HepG2 (cell line): Measurements from ENCODE around the gene AJUBA. TPM values are rescaled to one million over a fixed set of nuclear protein-coding genes. Genes with fewer than 3 reads are reported as not detected.
A peak's percentile ranks its signal among the peaks of the same experiment; 100 is the strongest.

Experiments
- ARNT ChIP-seq: fragments of 450-650 bp; IDR thresholded peaks from 2 replicates; pipeline ENCODE4 v1.6.1; 2017
- BHLHE40 ChIP-seq: IDR thresholded peaks from 2 replicates; pipeline ENCODE4 v1.6.1; 2011; ENCODE audit warnings: low read length, improper control_type of control experiment
- KDM4B ChIP-seq: sonication (generic); formaldehyde crosslinking; IDR thresholded peaks from 2 replicates; pipeline ENCODE4 v1.4.0; 2020; ENCODE audit warnings: missing genetic modification reagents
- RBM22 ChIP-seq: fragments of 200-400 bp; formaldehyde crosslinking; optimal IDR thresholded peaks from 2 replicates; pipeline ENCODE3; 2017; ENCODE audit warnings: mild to moderate bottlenecking, low read length, moderate library complexity
- SKI ChIP-seq: fragments of 450-650 bp; IDR thresholded peaks from one replicate; pipeline ENCODE4 v1.6.1; 2018; ENCODE audit warnings: mild to moderate bottlenecking; ENCODE audit not compliant: partially characterized antibody
- STAG1 ChIP-seq: sonication (generic); formaldehyde crosslinking; IDR thresholded peaks from 2 replicates; pipeline ENCODE4 v1.4.0; 2020; ENCODE audit warnings: missing genetic modification reagents
- TCF12 ChIP-seq, 2 experiments: fragments of 450-650 bp in 1 of 2; sonication (generic) in 1 of 2; formaldehyde crosslinking in 1 of 2; IDR thresholded peaks; 2 replicates each; pipeline versions ENCODE4 v1.6.1 to v1.8.0; 2017 to 2022; ENCODE audit warnings: antibody characterized with exemption in 1 of 2, mild to moderate bottlenecking in 1 of 2, missing genetic modification reagents in 1 of 2, moderate library complexity in 1 of 2
- ZBTB42 ChIP-seq: sonication (generic); formaldehyde crosslinking; IDR thresholded peaks from 2 replicates; pipeline ENCODE4 v1.5.0; 2020; ENCODE audit warnings: mild to moderate bottlenecking, missing genetic modification reagents
- ZFP1 ChIP-seq: IDR thresholded peaks from 2 replicates; pipeline ENCODE4 v1.6.1; 2016
- ZGPAT ChIP-seq: IDR thresholded peaks from 2 replicates; pipeline ENCODE4 v1.6.1; 2016; ENCODE audit warnings: mild to moderate bottlenecking
- ZMYM4 ChIP-seq: sonication (generic); formaldehyde crosslinking; IDR thresholded peaks from 2 replicates; pipeline ENCODE4 v1.8.1; 2023; ENCODE audit warnings: mild to moderate bottlenecking, missing genetic modification reagents
- ZNF3 ChIP-seq: IDR thresholded peaks from 2 replicates; pipeline ENCODE4 v1.7.0; 2017; ENCODE audit warnings: inconsistent platforms
- ZNF670 ChIP-seq: sonication (generic); formaldehyde crosslinking; IDR thresholded peaks from 2 replicates; pipeline ENCODE4 v1.8.0; 2022; ENCODE audit warnings: mild to moderate bottlenecking, missing genetic modification reagents, borderline replicate concordance
- ZNF737 ChIP-seq: sonication (generic); formaldehyde crosslinking; IDR thresholded peaks from 2 replicates; pipeline ENCODE4 v1.5.0; 2020; ENCODE audit warnings: missing genetic modification reagents, mild to moderate bottlenecking, borderline replicate concordance
- ZNF776 ChIP-seq: sonication (generic); formaldehyde crosslinking; IDR thresholded peaks from 2 replicates; pipeline ENCODE4 v1.4.0; 2020; ENCODE audit warnings: mild to moderate bottlenecking, missing genetic modification reagents
- polyA plus RNA-seq, 8 experiments: library from polyadenylated mRNA; depleted of rRNA in 3 of 8; stranded (reverse) in 7 of 8; unstranded in 1 of 8; fragments of >200 nt; fragmentation: Illumina TruSeq in 4 of 8; extraction: Trizol in 4 of 8; gene quantifications; 2 replicates each; pipeline versions ENCODE4 v1.2.1 to v1.2.3, GENCODE V29; 2011 to 2016; ENCODE audit warnings: low read depth in 4 of 8, missing spikeins in 1 of 8, mixed read lengths in 1 of 8; ENCODE audit not compliant: insufficient read depth in 1 of 8
- total RNA-seq, 5 experiments: library from RNA; depleted of rRNA; stranded (reverse); fragments of >200 nt; fragmentation: Illumina TruSeq; extraction: Trizol; gene quantifications; 2 replicates each; pipeline ENCODE4 v1.2.3, GENCODE V29; 2016; ENCODE audit warnings: low read depth in 1 of 5
- TF ChIP-seq, protein P1 (sequence below): sonication (generic); formaldehyde crosslinking; IDR thresholded peaks from 2 replicates; pipeline ENCODE4 v1.4.0; 2020; ENCODE audit warnings: missing genetic modification reagents
- TF ChIP-seq, protein P2 (sequence below): sonication (generic); formaldehyde crosslinking; IDR thresholded peaks from 2 replicates; pipeline ENCODE4 v1.5.0; 2020; ENCODE audit warnings: mild to moderate bottlenecking, missing genetic modification reagents
- TF ChIP-seq, protein P3 (sequence below): sonication (generic); formaldehyde crosslinking; IDR thresholded peaks from 2 replicates; pipeline ENCODE4 v1.8.0; 2022; ENCODE audit warnings: missing genetic modification reagents, low read depth, mild to moderate bottlenecking, borderline replicate concordance
- TF ChIP-seq, protein P4 (sequence below): sonication (generic); formaldehyde crosslinking; IDR thresholded peaks from 2 replicates; pipeline ENCODE4 v1.4.0; 2020; ENCODE audit warnings: missing genetic modification reagents
- TF ChIP-seq, protein P5 (sequence below): conservative IDR thresholded peaks from 2 replicates; pipeline ENCODE4 v1.6.1; 2018; ENCODE audit warnings: missing genetic modification reagents
- TF ChIP-seq, protein P6 (sequence below): sonication (generic); formaldehyde crosslinking; IDR thresholded peaks from 2 replicates; pipeline ENCODE4 v1.5.0; 2020; ENCODE audit warnings: mild to moderate bottlenecking, missing genetic modification reagents

Gene AJUBA
- total and polyA plus RNA-seq, 2 of the 13 experiments (the other 11 are each of a cell fraction or from before 2014, with no cell fraction given): 157 to 241 TPM

DNA sequence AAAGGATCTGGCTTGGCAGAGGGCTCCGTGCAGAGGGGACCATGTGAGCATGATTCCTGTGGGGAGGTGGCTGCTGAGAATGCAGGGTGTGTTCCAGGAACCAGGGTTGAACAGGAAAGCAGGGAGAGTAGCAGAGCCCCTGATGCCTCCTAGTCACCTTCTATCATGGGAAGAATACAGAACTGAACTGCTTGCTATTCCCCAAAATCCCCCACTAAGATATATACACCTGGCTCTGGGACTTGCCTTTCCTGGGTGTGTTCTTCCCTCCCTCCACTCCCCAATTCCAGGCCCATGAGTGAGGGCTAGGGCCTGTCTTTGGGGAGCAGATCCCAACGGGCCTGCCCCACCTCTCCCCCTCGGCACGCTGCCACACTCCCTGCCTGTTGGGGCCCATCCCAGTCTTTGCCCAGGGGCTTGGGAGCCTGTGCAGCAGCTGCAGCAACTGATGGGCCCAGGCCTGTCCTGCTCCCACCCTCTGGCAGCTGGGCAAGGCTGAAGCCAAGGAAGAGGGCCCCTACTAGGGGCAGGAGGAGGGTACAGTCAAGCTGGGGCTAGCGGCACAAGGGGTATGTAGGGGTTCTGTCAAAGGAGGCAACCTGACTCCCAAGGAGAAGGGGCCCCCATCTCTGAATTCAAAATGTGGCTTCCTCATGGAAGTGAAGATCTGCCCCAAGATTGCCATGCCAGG lies 3.2 kb downstream of the AJUBA start (continued):
- TF ChIP-seq ZNF737 (CRISPR knock-in tag): no peak
- TF ChIP-seq, protein P1, sequence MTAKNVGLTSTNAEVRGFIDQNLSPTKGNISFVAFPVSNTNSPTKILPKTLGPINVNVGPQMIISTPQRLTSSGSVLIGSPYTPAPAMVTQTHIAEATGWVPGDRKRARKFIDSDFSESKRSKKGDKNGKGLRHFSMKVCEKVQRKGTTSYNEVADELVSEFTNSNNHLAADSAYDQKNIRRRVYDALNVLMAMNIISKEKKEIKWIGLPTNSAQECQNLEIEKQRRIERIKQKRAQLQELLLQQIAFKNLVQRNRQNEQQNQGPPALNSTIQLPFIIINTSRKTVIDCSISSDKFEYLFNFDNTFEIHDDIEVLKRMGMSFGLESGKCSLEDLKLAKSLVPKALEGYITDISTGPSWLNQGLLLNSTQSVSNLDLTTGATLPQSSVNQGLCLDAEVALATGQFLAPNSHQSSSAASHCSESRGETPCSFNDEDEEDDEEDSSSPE (CRISPR knock-in tag): 0 out of 2 replicates have a peak, but pooled peaks have one; percentile 31
- no peak; the same call in 1 of the 2 replicates for TF ChIP-seq BHLHE40
- no peak for TF ChIP-seq ZNF670 (CRISPR knock-in tag)
- TF ChIP-seq KDM4B: 0 out of 2 replicates have a peak, but pooled peaks have one; percentile 49
- TF ChIP-seq TCF12 (IDR thresholded peaks at IDR 0.05): no peak
- no peak for TF ChIP-seq TCF12 (CRISPR knock-in tag; IDR thresholded peaks at IDR 0.05)
- TF ChIP-seq ZMYM4: no peak
- TF ChIP-seq, protein P2, sequence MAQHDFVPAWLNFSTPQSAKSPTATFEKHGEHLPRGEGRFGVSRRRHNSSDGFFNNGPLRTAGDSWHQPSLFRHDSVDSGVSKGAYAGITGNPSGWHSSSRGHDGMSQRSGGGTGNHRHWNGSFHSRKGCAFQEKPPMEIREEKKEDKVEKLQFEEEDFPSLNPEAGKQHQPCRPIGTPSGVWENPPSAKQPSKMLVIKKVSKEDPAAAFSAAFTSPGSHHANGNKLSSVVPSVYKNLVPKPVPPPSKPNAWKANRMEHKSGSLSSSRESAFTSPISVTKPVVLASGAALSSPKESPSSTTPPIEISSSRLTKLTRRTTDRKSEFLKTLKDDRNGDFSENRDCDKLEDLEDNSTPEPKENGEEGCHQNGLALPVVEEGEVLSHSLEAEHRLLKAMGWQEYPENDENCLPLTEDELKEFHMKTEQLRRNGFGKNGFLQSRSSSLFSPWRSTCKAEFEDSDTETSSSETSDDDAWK: no peak
- no peak for TF ChIP-seq STAG1 (CRISPR knock-in tag)
- TF ChIP-seq, protein P3, sequence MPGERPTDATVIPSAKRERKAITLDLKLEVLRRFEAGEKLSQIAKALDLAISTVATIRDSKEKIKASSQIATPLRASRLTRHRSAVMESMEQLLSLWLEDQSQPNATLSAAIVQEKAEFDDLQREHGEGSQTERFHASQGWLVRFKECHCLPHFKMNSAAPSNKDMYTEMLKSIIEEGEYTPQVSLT: no peak
- TF ChIP-seq ZNF3: no peak
- TF ChIP-seq, protein P4, sequence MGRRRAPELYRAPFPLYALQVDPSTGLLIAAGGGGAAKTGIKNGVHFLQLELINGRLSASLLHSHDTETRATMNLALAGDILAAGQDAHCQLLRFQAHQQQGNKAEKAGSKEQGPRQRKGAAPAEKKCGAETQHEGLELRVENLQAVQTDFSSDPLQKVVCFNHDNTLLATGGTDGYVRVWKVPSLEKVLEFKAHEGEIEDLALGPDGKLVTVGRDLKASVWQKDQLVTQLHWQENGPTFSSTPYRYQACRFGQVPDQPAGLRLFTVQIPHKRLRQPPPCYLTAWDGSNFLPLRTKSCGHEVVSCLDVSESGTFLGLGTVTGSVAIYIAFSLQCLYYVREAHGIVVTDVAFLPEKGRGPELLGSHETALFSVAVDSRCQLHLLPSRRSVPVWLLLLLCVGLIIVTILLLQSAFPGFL (CRISPR knock-in tag): no peak
- no peak for TF ChIP-seq ZBTB42 (CRISPR knock-in tag)
- TF ChIP-seq SKI: peak; percentile 6
- TF ChIP-seq ARNT: no peak
- TF ChIP-seq ZGPAT (CRISPR knock-in tag): peak; percentile 31; the same call in 1 of the 2 replicates
- TF ChIP-seq ZNF776 (CRISPR knock-in tag): no peak
- TF ChIP-seq ZFP1 (CRISPR knock-in tag): no peak
- TF ChIP-seq, protein P5, sequence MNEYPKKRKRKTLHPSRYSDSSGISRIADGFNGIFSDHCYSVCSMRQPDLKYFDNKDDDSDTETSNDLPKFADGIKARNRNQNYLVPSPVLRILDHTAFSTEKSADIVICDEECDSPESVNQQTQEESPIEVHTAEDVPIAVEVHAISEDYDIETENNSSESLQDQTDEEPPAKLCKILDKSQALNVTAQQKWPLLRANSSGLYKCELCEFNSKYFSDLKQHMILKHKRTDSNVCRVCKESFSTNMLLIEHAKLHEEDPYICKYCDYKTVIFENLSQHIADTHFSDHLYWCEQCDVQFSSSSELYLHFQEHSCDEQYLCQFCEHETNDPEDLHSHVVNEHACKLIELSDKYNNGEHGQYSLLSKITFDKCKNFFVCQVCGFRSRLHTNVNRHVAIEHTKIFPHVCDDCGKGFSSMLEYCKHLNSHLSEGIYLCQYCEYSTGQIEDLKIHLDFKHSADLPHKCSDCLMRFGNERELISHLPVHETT (CRISPR knock-in tag): peak; percentile 56
- TF ChIP-seq, protein P6, sequence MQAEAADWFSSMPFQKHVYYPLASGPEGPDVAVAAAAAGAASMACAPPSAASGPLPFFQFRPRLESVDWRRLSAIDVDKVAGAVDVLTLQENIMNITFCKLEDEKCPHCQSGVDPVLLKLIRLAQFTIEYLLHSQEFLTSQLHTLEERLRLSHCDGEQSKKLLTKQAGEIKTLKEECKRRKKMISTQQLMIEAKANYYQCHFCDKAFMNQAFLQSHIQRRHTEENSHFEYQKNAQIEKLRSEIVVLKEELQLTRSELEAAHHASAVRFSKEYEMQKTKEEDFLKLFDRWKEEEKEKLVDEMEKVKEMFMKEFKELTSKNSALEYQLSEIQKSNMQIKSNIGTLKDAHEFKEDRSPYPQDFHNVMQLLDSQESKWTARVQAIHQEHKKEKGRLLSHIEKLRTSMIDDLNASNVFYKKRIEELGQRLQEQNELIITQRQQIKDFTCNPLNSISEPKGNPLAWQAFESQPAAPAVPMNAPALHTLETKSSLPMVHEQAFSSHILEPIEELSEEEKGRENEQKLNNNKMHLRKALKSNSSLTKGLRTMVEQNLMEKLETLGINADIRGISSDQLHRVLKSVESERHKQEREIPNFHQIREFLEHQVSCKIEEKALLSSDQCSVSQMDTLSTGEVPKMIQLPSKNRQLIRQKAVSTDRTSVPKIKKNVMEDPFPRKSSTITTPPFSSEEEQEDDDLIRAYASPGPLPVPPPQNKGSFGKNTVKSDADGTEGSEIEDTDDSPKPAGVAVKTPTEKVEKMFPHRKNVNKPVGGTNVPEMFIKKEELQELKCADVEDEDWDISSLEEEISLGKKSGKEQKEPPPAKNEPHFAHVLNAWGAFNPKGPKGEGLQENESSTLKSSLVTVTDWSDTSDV (CRISPR knock-in tag): no peak
- TF ChIP-seq RBM22: no peak
